ENCODE data around the gene PSMB7.

DNA sequence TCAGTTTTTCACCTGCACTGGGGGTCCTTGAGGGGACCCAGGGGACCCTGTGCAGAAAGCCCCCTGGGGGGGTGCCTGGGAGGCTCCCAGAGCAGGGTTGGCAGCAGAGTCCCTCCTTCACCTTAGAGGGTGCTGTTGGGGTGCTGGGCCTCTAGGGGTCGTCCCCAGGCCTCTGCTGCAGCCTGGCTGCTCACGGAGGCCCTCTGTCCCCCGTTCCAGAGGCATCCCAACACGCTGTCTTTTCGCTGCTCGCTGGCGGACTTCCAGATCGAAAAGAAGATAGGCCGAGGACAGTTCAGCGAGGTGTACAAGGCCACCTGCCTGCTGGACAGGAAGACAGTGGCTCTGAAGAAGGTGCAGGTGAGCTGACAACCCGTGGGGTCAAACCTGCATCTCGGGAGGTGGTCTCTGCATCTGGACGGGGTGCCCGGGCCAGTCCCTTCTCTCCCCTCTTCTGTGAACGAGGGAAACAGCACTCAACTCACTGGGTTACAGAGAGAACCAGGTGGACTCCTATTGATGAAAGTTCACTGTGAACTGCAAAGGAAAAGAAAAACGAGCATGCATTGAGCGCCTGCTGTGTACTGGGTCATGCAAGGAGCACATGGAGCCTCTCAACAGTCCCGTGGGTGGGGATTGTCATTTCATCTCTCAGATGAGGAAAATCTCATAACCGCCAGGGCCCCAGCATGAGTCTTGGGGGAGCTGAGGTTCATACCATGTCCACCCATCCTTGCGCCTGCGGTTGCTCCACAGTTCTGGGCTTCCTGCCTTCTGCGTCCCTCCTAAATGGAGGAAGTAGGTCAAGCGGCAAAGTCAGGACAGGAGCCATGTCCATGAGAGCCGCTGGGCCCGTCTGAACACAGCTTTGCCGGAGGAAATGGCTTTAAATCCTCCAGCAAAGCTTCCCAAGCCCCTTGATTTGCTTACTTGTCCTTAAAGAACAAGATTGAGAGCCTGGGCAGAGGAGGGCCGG lies 102.7 kb downstream of the PSMB7 start:
- TF ChIP-seq, protein P1, sequence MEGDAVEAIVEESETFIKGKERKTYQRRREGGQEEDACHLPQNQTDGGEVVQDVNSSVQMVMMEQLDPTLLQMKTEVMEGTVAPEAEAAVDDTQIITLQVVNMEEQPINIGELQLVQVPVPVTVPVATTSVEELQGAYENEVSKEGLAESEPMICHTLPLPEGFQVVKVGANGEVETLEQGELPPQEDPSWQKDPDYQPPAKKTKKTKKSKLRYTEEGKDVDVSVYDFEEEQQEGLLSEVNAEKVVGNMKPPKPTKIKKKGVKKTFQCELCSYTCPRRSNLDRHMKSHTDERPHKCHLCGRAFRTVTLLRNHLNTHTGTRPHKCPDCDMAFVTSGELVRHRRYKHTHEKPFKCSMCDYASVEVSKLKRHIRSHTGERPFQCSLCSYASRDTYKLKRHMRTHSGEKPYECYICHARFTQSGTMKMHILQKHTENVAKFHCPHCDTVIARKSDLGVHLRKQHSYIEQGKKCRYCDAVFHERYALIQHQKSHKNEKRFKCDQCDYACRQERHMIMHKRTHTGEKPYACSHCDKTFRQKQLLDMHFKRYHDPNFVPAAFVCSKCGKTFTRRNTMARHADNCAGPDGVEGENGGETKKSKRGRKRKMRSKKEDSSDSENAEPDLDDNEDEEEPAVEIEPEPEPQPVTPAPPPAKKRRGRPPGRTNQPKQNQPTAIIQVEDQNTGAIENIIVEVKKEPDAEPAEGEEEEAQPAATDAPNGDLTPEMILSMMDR (IDR thresholded peaks at IDR 0.05), result no peak
- TF ChIP-seq POLR2A (IDR thresholded peaks at IDR 0.05), result no peak

All from heart left ventricle (tissue), 13 donors.